ENCODE data around the gene DDX25. TPM values are rescaled to one million over a fixed set of nuclear protein-coding genes. Genes with fewer than 3 reads are reported as not detected.

Gene DDX25
- total and polyA plus RNA-seq, 10 donors, result 0.11 to 1.8 (median 0.34) TPM; not detected in 2

- TF ChIP-seq POLR2A (IDR thresholded peaks at IDR 0.05) (no peak), POLR2AphosphoS5 (IDR thresholded peaks at IDR 0.05) (no peak), CTCF (IDR thresholded peaks at IDR 0.05 in 8 of 11, conservative IDR thresholded peaks at IDR 0.05 in 3 of 11) (no peak)
- Histone ChIP-seq H3K36me3 (no peaks in the 10 kb centered on the region), H3K9me3 (no peaks in the 10 kb centered on the region), H3K27me3 (replicated peaks in 1 of 7) (peaks cover 0 to 30% (median 0%) of the 10 kb centered on the region in 7 donors), H3K27ac (no peak overlapping the region), H3K4me1 (peaks cover 0 to 4% (median 0%) of the 10 kb centered on the region in 6 donors), H3K4me3 (no peak overlapping the region)
- peak; percentile 71 for DNase-seq
- WGBS, 5 donors, result 83 to 93% (median 93%) methylated on average over 10 to 11 of the region's 11 CpGs
- intact Hi-C loops (cut with DNase I; ENCODE audit: low total_unique reads), result no loop called here
These were observed 45.8 kb downstream of the DDX25 start for GRCh38 chr11:125950178-125950490.

- intact Hi-C loops (cut with DNase I; ENCODE audit: low total_unique reads), result no loop called here
- peaks cover 0 to 4% (median 0%) of the 10 kb centered on the region in 6 donors for H3K4me1 ChIP-seq
- H3K9me3 ChIP-seq, result no peaks in the 10 kb centered on the region
- peak overlapping the region in 1 of 8 donors; percentile 42 for H3K4me3 ChIP-seq
- 74 to 86% (median 78%) methylated on average over 9 to 15 of the region's 15 CpGs for WGBS, 5 donors
- DNase-seq, result peak; percentile 64
- H3K27ac ChIP-seq, result peak overlapping the region in 4 of 8 donors; percentile 18 to 63 (median 47)
- TF ChIP-seq POLR2A (IDR thresholded peaks at IDR 0.05) (no peak), POLR2AphosphoS5 (IDR thresholded peaks at IDR 0.05) (peak; percentile 46 to 82 (median 82)), CTCF (IDR thresholded peaks at IDR 0.05 in 8 of 11, conservative IDR thresholded peaks at IDR 0.05 in 3 of 11) (no peak)
- H3K27me3 ChIP-seq (replicated peaks in 1 of 7), result peaks cover 0 to 27% (median 0%) of the 10 kb centered on the region in 7 donors
- no peaks in the 10 kb centered on the region for H3K36me3 ChIP-seq
These were observed 46.7 kb downstream of the DDX25 start for GRCh38 chr11:125950696-125951651.

GRCh38 chr11:125951731-125952130 lies 47.4 kb downstream of the DDX25 start:
- intact Hi-C loops (cut with DNase I; ENCODE audit: low total_unique reads), result no loop called here
- TF ChIP-seq POLR2AphosphoS5 (IDR thresholded peaks at IDR 0.05) (no peak), POLR2A (IDR thresholded peaks at IDR 0.05) (no peak), CTCF (IDR thresholded peaks at IDR 0.05 in 8 of 11, conservative IDR thresholded peaks at IDR 0.05 in 3 of 11) (no peak)
- DNase-seq, result peak; percentile 58
- peaks cover 0 to 24% (median 0%) of the 10 kb centered on the region in 7 donors for H3K27me3 ChIP-seq (replicated peaks in 1 of 7)
- 58 to 73% (median 64%) methylated on average over 11 of the region's 11 CpGs for WGBS, 5 donors
- H3K4me1 ChIP-seq, result peaks cover 0 to 4% (median 0%) of the 10 kb centered on the region in 6 donors
- no peaks in the 10 kb centered on the region for H3K9me3 ChIP-seq
- H3K4me3 ChIP-seq, result peak overlapping the region in 2 of 8 donors; percentile 35 to 42
- H3K36me3 ChIP-seq, result no peaks in the 10 kb centered on the region
- H3K27ac ChIP-seq, result peak overlapping the region in 4 of 8 donors; percentile 38 to 63 (median 54)

- Histone ChIP-seq H3K4me3 (peak overlapping the region in 2 of 8 donors; percentile 35 to 39), H3K9me3 (no peaks in the 10 kb centered on the region), H3K27ac (no peak overlapping the region), H3K36me3 (no peaks in the 10 kb centered on the region), H3K27me3 (replicated peaks in 1 of 7) (peaks cover 0 to 24% (median 0%) of the 10 kb centered on the region in 7 donors), H3K4me1 (peaks cover 0 to 4% (median 0%) of the 10 kb centered on the region in 6 donors)
- WGBS, 5 donors, result 31 to 79% (median 67%) methylated on average over 2 of the region's 2 CpGs
- intact Hi-C loops (cut with DNase I; ENCODE audit: low total_unique reads), result no loop called here
- no peak for TF ChIP-seq POLR2A (IDR thresholded peaks at IDR 0.05)
- no peak for TF ChIP-seq CTCF (IDR thresholded peaks at IDR 0.05 in 8 of 11, conservative IDR thresholded peaks at IDR 0.05 in 3 of 11)
- TF ChIP-seq POLR2AphosphoS5 (IDR thresholded peaks at IDR 0.05), result no peak
- no peak for DNase-seq
These were observed 48.3 kb downstream of the DDX25 start for GRCh38 chr11:125952559-125952958.
